HUES6 (cell line): ENCODE results near the gene SMYD3.

Experiments used
- H3K27ac ChIP-seq: 2 replicates; pipeline ENCODE4 v1.7.0; 2013; ENCODE audit warnings: low read depth, mild to moderate bottlenecking, low read length, inconsistent platforms
- H3K27me3 ChIP-seq: 2 replicates; pipeline ENCODE4 v1.6.1; 2013; ENCODE audit warnings: low read length; ENCODE audit not compliant: control insufficient read depth, insufficient read depth
- H3K36me3 ChIP-seq: 2 replicates; pipeline ENCODE4 v1.6.1; 2013; ENCODE audit warnings: low read length; ENCODE audit not compliant: control insufficient read depth, insufficient read depth
- H3K4me1 ChIP-seq: 2 replicates; pipeline ENCODE4 v1.6.1; 2013; ENCODE audit warnings: low read length; ENCODE audit not compliant: control insufficient read depth, insufficient read depth
- H3K4me3 ChIP-seq: 2 replicates; pipeline ENCODE4 v1.5.1; 2013; ENCODE audit warnings: low read depth, low read length
- H3K9ac ChIP-seq: one replicate; pipeline ENCODE4 v1.6.1; 2013; ENCODE audit warnings: mild to moderate bottlenecking, low read length
- H3K9me3 ChIP-seq: 2 replicates; pipeline ENCODE4 v1.6.1; 2013; ENCODE audit warnings: low read depth, low read length; ENCODE audit not compliant: control insufficient read depth, insufficient read depth

SMYD3 gene

GRCh38 chr1:246147524-246148461 lies 359.3 kb downstream of the SMYD3 start:
- no peak overlapping the region for H3K9ac ChIP-seq
- H3K9me3 ChIP-seq, result peaks cover 7% of the 10 kb centered on the region; the same call in 1 of the 2 replicates
- H3K4me1 ChIP-seq, result no peaks in the 10 kb centered on the region
- no peak overlapping the region for H3K27ac ChIP-seq
- no peaks in the 10 kb centered on the region for H3K36me3 ChIP-seq
- no peaks in the 10 kb centered on the region for H3K27me3 ChIP-seq
- no peak overlapping the region for H3K4me3 ChIP-seq

- H3K36me3 ChIP-seq, result no peaks in the 10 kb centered on the region
- no peak overlapping the region for H3K4me3 ChIP-seq
- H3K9ac ChIP-seq, result no peak overlapping the region
- H3K27me3 ChIP-seq, result no peaks in the 10 kb centered on the region
- peaks cover 7% of the 10 kb centered on the region; the same call in 1 of the 2 replicates for H3K9me3 ChIP-seq
- no peak overlapping the region for H3K27ac ChIP-seq
- no peaks in the 10 kb centered on the region for H3K4me1 ChIP-seq
Measured at GRCh38 chr1:246146804-246147523, 360.1 kb downstream of the SMYD3 start.

GRCh38 chr1:246145900-246146299 lies 361.2 kb downstream of the SMYD3 start:
- no peak overlapping the region for H3K9ac ChIP-seq
- H3K9me3 ChIP-seq, result peaks cover 7% of the 10 kb centered on the region; the same call in 1 of the 2 replicates
- H3K4me1 ChIP-seq, result no peaks in the 10 kb centered on the region
- H3K27ac ChIP-seq, result no peak overlapping the region
- H3K4me3 ChIP-seq, result no peak overlapping the region
- H3K27me3 ChIP-seq, result no peaks in the 10 kb centered on the region
- no peaks in the 10 kb centered on the region for H3K36me3 ChIP-seq

DNA sequence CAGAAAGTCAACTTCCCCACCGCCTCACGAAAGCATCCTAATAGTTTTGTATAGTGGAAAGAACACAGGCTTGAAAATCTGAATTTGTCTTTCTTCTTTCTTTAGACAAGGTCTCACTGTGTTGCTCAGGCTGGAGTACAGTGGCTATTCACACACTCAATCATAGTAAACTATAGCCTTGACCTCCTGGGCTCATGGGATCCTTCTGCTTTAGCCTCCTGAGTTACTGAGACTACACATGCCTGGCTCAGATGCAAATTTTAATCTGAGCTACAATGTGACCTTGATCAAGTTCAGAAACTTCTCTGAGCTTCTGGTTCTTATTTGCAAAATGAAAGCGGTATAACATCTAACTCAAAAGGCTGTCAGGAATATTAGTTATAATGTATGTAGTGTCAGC lies 362.1 kb downstream of the SMYD3 start:
- H3K27ac ChIP-seq, result no peak overlapping the region
- no peak overlapping the region for H3K9ac ChIP-seq
- no peak overlapping the region for H3K4me3 ChIP-seq
- H3K27me3 ChIP-seq, result no peaks in the 10 kb centered on the region
- no peaks in the 10 kb centered on the region for H3K36me3 ChIP-seq
- no peaks in the 10 kb centered on the region for H3K4me1 ChIP-seq
- H3K9me3 ChIP-seq, result peaks cover 7% of the 10 kb centered on the region; the same call in 1 of the 2 replicates

GRCh38 chr1:246142320-246142893 lies 364.7 kb downstream of the SMYD3 start:
- Histone ChIP-seq H3K4me1 (no peaks in the 10 kb centered on the region), H3K36me3 (no peaks in the 10 kb centered on the region), H3K9me3 (no peaks in the 10 kb centered on the region), H3K4me3 (no peak overlapping the region), H3K9ac (no peak overlapping the region), H3K27ac (no peak overlapping the region), H3K27me3 (no peaks in the 10 kb centered on the region)

- H3K9ac ChIP-seq, result no peak overlapping the region
- no peak overlapping the region for H3K27ac ChIP-seq
Measured at GRCh38 chr1:246141306-246141705, 365.8 kb downstream of the SMYD3 start.

DNA sequence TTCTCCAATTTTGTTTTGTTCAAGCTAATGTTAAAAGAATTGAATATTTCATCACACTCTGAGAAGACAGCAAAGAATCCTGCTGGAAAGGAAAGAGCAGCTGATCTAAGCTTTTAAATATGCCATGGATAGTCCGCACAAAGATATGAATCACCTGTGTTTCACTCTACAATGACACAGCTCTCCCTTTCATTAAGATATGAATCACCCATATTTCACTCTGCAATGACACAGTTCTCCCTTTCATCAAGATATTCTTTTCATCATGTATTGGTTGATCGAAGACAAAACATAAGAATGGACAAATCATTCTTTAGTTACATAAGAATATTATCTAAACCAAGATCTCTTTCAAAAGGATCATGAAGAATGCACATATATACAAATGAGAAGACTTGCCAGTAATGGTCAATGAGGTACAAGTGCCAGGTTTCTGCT lies 367.3 kb downstream of the SMYD3 start:
- Histone ChIP-seq H3K4me1 (no peaks in the 10 kb centered on the region), H3K9me3 (no peaks in the 10 kb centered on the region), H3K27ac (no peak overlapping the region), H3K27me3 (no peaks in the 10 kb centered on the region), H3K9ac (no peak overlapping the region), H3K36me3 (no peaks in the 10 kb centered on the region), H3K4me3 (no peak overlapping the region)

More at GRCh38 chr1:246141306-246141705, 365.8 kb downstream of the SMYD3 start:
- Histone ChIP-seq H3K4me3 (no peak overlapping the region), H3K9me3 (no peaks in the 10 kb centered on the region), H3K4me1 (no peaks in the 10 kb centered on the region), H3K36me3 (no peaks in the 10 kb centered on the region), H3K27me3 (no peaks in the 10 kb centered on the region)

GRCh38 chr1:246138781-246139180 lies 368.3 kb downstream of the SMYD3 start:
- Histone ChIP-seq H3K27me3 (no peaks in the 10 kb centered on the region), H3K4me3 (no peak overlapping the region), H3K36me3 (no peaks in the 10 kb centered on the region), H3K27ac (no peak overlapping the region), H3K4me1 (no peaks in the 10 kb centered on the region), H3K9ac (no peak overlapping the region), H3K9me3 (no peaks in the 10 kb centered on the region)

- no peak overlapping the region for H3K27ac ChIP-seq
- H3K9me3 ChIP-seq, result no peaks in the 10 kb centered on the region
- H3K4me3 ChIP-seq, result no peak overlapping the region
- no peak overlapping the region for H3K9ac ChIP-seq
- H3K27me3 ChIP-seq, result no peaks in the 10 kb centered on the region
- H3K36me3 ChIP-seq, result no peaks in the 10 kb centered on the region
- H3K4me1 ChIP-seq, result no peaks in the 10 kb centered on the region
Measured at GRCh38 chr1:246136477-246136876, 370.6 kb downstream of the SMYD3 start.

DNA sequence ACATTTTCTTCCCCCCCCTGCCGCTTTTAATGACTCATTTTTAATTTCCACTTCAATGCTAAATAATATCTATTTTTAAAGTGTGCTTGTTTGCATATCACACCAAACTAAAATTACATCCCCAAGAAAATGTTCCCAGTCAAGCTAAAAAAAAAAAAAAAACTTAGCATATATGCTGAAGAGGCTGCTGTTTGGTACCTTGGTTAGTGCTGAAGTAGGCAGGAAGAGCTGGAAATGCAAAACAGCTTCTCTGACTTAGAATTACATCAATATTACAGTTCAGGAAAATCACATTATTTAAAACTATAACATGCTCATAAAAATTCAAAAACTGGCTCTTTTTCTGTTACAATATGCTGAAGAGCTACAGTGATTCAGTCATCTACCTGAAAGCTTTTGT lies 372.3 kb downstream of the SMYD3 start:
- Histone ChIP-seq H3K27ac (no peak overlapping the region), H3K9me3 (no peaks in the 10 kb centered on the region), H3K36me3 (no peaks in the 10 kb centered on the region), H3K9ac (no peak overlapping the region), H3K4me1 (no peaks in the 10 kb centered on the region), H3K27me3 (no peaks in the 10 kb centered on the region), H3K4me3 (no peak overlapping the region)

DNA sequence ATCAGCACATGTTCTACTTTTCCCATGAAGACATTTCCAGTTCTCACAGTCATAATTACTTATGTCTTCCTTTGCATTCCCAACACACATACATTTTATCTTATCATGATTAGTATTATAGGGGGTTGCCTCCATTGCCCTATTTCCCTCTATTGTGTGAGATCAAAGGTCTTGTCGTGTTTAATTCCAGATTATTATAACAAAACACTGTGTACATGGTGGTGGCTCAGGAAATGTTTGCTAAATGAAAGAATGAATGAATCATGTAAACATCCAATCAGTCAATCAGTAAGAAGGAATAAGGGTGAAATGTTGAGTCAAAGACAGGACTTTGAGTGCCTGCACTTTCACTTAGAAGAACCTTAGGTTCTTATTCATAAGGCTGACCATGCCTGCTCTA lies 376.0 kb downstream of the SMYD3 start:
- H3K4me3 ChIP-seq, result no peak overlapping the region
- H3K27ac ChIP-seq, result no peak overlapping the region
- H3K27me3 ChIP-seq, result no peaks in the 10 kb centered on the region
- no peaks in the 10 kb centered on the region for H3K36me3 ChIP-seq
- no peaks in the 10 kb centered on the region for H3K9me3 ChIP-seq
- H3K9ac ChIP-seq, result no peak overlapping the region
- H3K4me1 ChIP-seq, result no peaks in the 10 kb centered on the region
